ENCODE measurements around the gene SPEF1. TPM values are rescaled to one million over a fixed set of nuclear protein-coding genes. Genes with fewer than 3 reads are reported as not detected.

The SPEF1 gene
- total and polyA plus RNA-seq, 2 of the 13 experiments (the other 11 are each of a cell fraction or from before 2014, with no cell fraction given) = 0.11 to 0.27 TPM

DNA sequence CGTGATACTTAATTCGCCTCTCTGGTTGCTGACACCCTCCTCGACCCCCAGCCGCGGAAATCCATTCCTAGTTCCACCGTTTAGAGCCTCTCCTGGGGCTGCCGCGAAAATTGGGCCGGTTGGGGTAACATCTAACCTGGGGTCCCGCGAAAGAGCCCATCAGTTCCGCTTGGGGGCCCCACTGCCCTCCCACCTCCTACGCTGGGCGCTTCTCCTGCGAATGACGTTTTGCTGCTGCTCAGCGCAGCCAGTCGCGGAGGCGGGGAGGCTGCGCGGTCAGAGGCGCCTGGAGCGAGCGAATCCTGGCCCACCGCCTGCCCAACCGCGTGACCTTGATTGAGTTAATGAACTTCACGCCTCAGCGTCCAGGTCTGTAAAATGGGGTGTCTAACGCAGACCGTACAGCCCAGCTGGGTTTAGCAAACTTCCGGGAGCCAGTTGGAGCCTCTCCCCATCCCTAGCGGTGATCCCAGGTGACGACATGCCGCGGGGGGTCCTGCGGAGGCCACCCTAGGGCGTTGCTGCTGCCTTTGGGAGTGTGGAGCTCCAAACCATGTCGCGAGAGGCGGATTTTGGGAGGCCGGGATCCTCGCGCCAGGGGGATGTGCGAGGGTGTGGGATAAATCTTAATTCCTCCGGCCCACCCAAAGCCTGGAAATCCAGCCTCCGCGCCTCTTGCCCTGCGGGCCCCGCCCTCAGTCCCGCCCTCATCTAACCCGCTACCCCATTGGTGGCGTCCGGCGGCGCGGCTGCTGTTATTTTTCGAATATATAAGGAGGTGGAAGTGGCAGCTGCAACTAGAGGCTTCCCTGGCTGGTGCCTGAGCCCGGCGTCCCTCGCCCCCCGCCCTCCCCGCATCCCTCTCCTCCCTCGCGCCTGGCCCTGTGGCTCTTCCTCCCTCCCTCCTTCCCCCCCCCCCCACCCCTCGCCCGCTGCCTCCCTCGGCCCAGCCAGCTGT lies 14.5 kb upstream of the SPEF1 start, which contains the start of gene CDC25B (continued):
- TF ChIP-seq, protein P1, sequence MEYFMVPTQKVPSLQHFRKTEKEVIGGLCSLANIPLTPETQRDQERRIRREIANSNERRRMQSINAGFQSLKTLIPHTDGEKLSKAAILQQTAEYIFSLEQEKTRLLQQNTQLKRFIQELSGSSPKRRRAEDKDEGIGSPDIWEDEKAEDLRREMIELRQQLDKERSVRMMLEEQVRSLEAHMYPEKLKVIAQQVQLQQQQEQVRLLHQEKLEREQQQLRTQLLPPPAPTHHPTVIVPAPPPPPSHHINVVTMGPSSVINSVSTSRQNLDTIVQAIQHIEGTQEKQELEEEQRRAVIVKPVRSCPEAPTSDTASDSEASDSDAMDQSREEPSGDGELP (IDR thresholded peaks at IDR 0.05; ENCODE audit: borderline replicate concordance, low read depth) = peak; percentile 98
- TF ChIP-seq SAFB2 (CRISPR knock-in tag; IDR thresholded peaks at IDR 0.05; ENCODE audit: borderline replicate concordance, low read depth) = no peak
- TF ChIP-seq GATAD1 (CRISPR knock-in tag; IDR thresholded peaks at IDR 0.05) = peak; percentile 53
- peak; percentile 71; the same call in 1 of the 2 replicates for TF ChIP-seq KDM5A (IDR thresholded peaks at IDR 0.05; ENCODE audit: borderline replicate concordance, low read length)
- peak; percentile 91; the same call in 1 of the 2 replicates for TF ChIP-seq MTA1 (CRISPR knock-in tag; IDR thresholded peaks at IDR 0.05; ENCODE audit: borderline replicate concordance)
- peak; percentile 79; the same call in 1 of the 2 replicates for TF ChIP-seq ZNF414 (CRISPR knock-in tag; IDR thresholded peaks at IDR 0.05)
- no peak for TF ChIP-seq ZNF44 (CRISPR knock-in tag; IDR thresholded peaks at IDR 0.05)
- TF ChIP-seq ETS1 (CRISPR knock-in tag; IDR thresholded peaks at IDR 0.05) = no peak
- TF ChIP-seq, protein P2, sequence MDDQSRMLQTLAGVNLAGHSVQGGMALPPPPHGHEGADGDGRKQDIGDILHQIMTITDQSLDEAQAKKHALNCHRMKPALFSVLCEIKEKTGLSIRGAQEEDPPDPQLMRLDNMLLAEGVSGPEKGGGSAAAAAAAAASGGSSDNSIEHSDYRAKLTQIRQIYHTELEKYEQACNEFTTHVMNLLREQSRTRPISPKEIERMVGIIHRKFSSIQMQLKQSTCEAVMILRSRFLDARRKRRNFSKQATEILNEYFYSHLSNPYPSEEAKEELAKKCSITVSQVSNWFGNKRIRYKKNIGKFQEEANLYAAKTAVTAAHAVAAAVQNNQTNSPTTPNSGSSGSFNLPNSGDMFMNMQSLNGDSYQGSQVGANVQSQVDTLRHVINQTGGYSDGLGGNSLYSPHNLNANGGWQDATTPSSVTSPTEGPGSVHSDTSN (CRISPR knock-in tag; IDR thresholded peaks at IDR 0.05; ENCODE audit: borderline replicate concordance) = no peak
- peak; percentile 96 for TF ChIP-seq PTBP1 (IDR thresholded peaks at IDR 0.05; ENCODE audit: low read depth, low read length, poor library complexity, severe bottlenecking)
- TF ChIP-seq LCORL (IDR thresholded peaks at IDR 0.05) = 0 out of 2 replicates have a peak, but pooled peaks have one; percentile 30
- peak; percentile 82 for TF ChIP-seq LCORL (CRISPR knock-in tag; IDR thresholded peaks at IDR 0.05)
- TF ChIP-seq BRD4 (CRISPR knock-in tag; IDR thresholded peaks at IDR 0.05) = no peak
- TF ChIP-seq REXO4 (CRISPR knock-in tag; IDR thresholded peaks at IDR 0.05; ENCODE audit: borderline replicate concordance) = no peak
- peak; percentile 39 for TF ChIP-seq TAF15 (IDR thresholded peaks at IDR 0.05; ENCODE audit: low read depth, low read length, poor library complexity, severe bottlenecking)
- no peak for TF ChIP-seq TOPORS (CRISPR knock-in tag; IDR thresholded peaks at IDR 0.05)
- no peak for TF ChIP-seq ZNF431 (CRISPR knock-in tag; IDR thresholded peaks at IDR 0.05; ENCODE audit: borderline replicate concordance, low read depth)
- peak; percentile 57; the same call in 1 of the 2 replicates for TF ChIP-seq KDM3A (CRISPR knock-in tag; IDR thresholded peaks at IDR 0.05; ENCODE audit: low read depth)
- TF ChIP-seq, protein P3, sequence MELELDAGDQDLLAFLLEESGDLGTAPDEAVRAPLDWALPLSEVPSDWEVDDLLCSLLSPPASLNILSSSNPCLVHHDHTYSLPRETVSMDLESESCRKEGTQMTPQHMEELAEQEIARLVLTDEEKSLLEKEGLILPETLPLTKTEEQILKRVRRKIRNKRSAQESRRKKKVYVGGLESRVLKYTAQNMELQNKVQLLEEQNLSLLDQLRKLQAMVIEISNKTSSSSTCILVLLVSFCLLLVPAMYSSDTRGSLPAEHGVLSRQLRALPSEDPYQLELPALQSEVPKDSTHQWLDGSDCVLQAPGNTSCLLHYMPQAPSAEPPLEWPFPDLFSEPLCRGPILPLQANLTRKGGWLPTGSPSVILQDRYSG (CRISPR knock-in tag; IDR thresholded peaks at IDR 0.05) = no peak
- TF ChIP-seq KLF16 (CRISPR knock-in tag; IDR thresholded peaks at IDR 0.05) = peak in 1 of 2 experiments; percentile 54; a peak in 1 of 4 replicates
- TF ChIP-seq FOXA1 (IDR thresholded peaks at IDR 0.05) = no peak
- peak; percentile 77 for TF ChIP-seq FOXA1 (CRISPR knock-in tag; IDR thresholded peaks at IDR 0.05)
- peak; percentile 76; the same call in 1 of the 2 replicates for TF ChIP-seq ZNF850 (CRISPR knock-in tag; conservative IDR thresholded peaks at IDR 0.05)
- no peak for TF ChIP-seq SRSF4 (IDR thresholded peaks at IDR 0.05; ENCODE audit: low read depth, low read length, poor library complexity, severe bottlenecking)
- TF ChIP-seq ZNF354B (CRISPR knock-in tag; IDR thresholded peaks at IDR 0.05) = no peak
